Stimulated activated CD8-positive, alpha-beta memory T cell treated with anti-CD3 and anti-CD28 coated beads, Interleukin-12 subunit alpha, Interleukin-12 subunit beta, amount 100 ng/mL, for 24 hours (primary cell): ENCODE results near the gene GSTM3.
A peak's percentile ranks its signal among the peaks of the same experiment; 100 is the strongest.
"Not testable (repeated sequence)": the region's sequence is repeated elsewhere in the genome, so short reads cannot be mapped to it uniquely, and the experiment has no call there.

Source experiments
- DNase-seq: peaks from one replicate; pipeline ENCODE4 v3.0.0-alpha.2; 2020; ENCODE audit errors: extremely low read depth

Gene GSTM3

DNA sequence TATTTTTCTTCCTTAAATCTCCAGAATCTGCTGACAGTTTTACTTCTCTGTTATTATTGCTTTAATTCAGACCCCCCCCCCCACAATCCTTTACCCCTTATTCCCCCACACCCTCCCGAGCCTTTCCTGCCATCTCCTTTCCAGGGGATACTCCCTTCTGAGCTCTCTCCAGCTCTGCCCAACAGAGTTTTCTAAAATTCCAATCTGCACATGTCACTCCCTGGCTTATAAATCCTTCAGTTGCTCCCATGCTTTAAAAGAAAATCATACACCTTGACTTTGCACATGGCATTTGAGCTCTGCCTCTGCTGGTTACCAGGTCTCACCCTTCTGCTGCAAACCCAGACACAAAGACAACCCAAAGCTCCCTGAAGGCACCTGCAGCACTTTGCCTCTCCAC lies 34.6 kb upstream of the GSTM3 start:
- no peak for DNase-seq

DNA sequence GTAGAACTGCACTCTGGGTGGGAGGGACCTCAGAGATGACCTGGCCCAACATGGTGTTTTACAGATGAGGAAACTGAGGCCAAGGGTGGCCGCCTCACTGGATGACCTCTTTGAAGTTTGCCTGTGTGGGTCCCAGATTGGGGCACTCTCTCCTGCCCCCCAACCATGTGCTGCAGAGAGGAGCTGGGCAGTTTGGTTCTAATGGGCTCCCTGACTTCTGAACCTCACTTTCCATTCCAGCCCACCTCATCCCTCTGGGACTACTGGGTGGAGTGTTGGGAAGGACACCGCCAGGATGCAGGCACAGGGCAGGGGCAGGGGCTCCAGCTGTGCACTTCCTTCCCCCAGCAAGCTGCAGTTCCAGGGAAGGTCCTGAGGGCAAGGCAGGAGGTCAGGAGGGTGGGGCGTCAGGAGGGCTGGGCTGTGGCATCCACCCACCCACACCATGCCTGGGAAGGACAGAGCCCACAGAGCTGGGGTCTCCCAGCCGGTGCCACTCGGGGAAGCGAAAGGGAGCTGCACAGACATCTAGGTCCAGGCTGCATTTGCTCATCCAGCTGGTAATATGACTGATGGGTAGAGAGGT lies 33.2 kb upstream of the GSTM3 start:
- no peak for DNase-seq

DNA sequence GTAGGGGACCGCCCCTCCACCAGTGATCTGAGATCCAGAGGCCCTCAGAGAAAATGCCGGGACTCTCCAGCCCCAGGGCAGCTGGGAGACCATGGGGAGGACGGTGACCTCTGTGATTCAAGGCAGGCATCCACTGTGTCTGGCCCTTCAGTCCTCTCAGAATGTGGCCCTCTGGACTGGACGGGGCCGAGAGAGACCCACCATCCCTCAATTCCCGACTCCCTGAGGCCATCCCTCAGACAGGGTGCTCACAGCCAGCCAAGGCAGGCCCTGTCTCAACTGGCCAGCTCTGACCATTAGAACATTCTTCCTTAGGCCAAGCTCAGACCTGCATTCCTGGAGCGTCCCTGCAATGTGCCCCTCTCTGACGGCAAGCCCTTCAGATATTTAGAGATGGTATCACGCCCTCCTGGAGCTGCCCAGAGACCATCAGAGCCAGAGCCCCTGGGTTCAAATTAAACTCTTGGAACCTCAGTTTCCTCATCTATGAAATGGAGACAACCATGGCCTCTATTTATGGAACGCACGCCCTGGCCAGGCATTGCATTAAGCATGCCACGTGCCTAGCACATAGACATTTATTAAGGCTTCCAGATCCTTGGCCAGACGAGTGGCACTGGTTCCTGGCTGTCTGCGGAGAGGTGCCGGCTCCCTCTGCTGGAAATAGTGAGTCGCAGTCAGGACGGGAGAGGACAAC lies 32.5 kb upstream of the GSTM3 start:
- DNase-seq = peak; percentile 17

DNA sequence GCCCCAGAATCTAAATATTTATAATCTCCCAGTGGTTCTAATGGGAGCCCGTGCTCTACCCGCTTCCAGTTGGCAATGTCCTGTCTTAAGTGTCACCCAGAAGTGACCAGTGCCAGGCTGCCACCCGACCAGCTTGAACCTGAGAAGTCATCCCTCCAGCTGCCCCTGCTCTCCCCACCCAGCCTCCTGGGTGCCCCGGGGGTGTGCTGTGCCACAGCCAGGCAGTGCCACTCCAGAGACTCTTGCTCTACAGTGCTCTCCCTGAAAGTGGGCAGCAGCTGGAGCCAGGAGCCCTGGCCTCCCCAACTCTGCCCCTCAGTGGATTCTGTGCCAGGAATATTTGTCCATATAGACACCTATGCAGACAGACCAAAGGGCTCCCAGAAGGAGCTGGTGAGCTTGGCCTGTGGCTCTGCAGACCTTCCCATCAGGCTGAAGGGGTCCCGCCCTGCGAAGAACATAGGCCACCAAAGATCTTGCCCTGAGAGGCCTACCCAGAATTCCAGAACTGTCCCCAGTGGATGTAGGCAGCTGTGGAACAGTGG lies 31.9 kb upstream of the GSTM3 start:
- DNase-seq = no peak

DNA sequence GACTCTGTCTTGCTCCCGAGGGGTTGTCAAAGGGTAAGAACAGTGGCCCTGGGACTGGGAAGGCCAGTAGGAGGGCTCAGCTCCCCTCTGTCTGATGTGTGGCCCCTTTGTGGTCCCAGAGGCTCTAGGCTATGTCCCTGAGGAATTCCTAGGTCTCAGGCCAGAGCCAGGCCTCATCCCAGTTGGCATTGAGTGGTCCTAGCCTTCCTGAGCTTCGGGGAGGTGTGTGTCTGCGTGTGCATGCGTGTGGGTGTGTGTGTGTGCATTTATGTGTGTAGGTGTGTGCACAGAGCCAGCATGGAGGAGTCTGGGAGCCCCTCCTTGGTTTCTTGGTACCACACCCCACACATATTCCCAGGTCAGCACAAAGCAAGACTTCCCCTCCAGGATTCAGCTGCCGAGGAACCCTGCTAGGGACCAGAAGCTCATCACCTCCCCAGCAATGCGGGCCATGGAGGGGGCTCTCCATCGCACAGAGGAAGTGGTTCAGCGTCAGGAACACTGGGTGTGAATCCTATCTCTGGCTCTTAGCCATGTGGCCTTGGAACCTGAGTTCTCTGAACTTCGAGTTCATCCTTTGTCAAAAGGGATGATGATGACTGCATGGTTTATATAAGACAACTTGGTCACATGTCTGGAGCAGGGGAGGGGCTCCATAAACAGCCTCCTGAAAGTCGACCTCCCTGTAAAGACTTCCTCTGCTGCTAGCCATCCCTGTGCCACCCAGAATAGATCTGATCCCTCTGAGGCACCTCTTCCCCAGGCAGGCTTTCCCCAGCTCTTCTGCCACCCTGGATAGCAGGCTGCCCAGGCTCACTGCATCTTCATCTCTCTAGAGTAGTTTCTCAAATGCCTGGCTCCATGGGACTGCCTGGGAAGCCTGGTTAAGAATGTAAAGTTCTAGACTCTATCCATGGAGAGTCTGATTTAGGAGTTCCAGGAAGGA lies 31.1 kb upstream of the GSTM3 start:
- no peak for DNase-seq

DNA sequence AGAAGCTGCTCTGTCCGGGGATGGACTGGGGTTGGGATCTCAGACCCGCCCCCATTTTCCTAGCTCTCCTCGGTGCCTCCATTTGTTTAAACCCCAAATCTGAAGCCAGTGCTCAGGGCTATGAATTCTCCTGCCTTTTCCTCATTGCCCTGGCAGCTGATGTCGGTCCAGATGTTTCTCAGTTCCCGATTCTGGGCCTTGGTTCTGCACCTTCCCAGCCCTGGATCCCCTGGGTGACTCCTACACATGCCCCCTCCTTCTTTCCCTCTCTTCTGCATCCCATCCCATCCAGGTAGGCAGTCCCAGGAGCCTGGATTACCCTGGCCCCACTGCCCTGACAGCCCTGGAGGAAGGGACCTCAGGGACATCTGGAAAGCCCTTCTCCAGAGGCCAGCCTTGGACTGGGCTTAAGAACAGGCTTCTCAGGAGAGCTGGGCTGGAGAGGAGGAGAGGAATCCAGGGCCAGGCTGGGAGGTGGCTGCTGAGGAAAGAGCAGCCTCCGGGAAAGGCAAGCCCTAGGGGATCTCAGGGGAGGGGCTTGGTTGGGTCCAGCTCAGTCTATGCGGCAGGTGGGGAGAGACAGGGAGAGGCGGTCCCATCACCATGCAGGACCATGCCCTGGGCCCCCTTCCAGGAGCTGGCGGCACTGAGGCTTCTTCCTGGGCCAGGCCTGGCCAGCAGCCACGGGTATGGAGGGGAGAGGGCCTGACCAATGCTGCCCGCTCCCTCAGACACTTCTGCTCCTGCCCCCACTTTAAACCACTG lies 29.7 kb upstream of the GSTM3 start:
- DNase-seq = no peak

DNA sequence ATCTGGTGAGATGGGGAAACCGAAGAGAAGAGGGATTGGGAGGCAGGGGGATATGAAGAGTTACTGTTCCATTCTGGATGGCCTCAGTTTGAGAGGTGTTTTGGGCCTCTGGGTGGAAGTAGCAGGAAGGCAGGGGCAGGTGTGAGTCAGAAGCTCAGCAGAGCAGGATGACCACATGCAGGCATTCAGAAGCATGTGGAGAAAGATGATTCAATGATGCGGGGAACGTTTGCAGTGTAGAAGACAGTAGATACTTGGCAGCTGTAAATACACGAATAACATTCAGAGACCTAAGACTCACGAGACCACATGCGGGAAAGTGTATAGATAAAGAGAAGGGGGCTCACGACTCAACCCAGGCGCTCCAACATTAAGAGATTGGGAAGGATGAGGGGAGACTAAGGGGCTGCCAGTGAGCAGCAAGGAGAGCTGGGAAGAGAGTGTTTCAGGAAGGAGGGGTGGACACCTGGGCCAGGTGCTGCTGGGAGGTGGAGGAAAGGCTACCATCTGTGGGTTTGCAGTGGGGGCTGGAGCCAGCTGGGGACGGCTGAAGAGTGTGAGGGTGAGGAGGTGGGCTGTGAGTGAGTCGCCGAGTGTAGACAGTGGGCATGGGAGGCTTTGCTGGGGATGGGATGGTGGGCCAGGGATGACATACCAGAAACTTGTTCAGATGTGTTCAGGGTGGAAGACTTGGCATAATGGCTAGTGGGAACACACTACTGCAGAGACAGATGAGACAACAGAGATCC lies 28.7 kb upstream of the GSTM3 start:
- DNase-seq = no peak

DNA sequence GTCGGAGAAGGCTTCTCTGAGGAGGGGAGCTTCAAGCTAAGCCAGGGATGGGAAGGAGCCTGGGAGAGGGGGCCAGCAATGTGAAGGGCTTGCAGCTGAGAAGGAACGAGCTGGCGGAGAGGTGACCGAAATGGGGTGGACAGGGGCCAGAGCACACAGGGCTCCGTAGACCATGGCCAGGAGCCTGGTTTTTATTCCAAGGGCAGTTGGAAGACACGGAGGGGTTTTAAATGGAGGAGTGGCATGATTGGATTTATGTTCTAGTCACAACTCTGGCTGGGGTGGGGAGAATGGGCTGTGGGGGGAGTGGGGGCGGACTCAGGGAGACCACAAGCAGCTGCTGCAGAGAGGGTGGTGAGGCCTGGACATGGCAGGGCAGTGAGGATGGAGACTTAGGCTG lies 28.0 kb upstream of the GSTM3 start:
- no peak for DNase-seq

DNA sequence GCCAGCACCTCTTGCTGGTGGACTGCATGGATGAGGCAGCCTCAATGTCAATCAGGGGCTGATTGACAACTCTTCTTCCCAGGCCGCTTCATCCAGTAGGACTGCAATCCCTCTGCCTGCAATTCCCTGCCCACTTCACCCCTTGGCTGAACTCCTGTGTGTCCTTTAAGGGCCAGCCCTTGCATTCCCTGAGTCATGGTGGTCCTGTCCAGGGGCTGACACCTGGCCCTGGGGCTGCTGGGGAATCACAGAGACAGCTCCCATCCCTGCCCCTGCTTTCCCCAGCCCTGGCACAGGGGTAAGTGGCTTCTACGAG lies 27.5 kb upstream of the GSTM3 start:
- no peak for DNase-seq

DNA sequence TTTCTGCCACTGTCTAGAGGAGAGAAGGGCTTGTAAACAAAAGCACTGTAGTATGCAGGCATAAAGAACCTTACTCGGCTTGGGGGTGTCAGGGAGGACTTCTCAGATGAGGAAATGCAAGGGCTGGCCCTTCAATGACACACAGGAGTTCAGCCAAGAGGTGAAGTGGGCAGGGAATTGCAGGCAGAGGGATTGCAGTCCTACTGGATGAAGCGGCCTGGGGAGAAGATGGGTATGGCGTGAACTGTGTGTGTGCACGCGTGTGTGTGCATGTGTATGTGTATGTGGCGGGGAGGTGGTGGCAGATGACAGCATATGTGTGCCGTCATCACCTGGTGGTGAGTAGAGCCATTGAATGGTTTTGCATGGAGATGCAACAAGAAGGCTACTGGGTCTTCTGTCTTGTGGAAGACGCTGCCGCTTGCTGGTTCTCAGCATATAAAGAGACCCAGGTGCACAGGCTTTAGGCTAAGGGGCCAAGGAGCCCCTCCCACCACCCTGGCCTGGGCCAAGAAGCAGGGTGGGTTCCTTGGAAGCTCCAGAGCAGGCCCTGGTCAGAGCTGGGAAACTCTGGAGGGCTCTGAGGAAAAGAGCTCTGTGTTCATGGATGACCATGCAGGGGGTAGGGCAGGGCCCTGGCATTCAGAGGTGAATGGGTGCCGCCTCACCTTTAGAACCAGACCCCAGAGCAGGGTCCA lies 26.9 kb upstream of the GSTM3 start:
- DNase-seq = no peak

DNA sequence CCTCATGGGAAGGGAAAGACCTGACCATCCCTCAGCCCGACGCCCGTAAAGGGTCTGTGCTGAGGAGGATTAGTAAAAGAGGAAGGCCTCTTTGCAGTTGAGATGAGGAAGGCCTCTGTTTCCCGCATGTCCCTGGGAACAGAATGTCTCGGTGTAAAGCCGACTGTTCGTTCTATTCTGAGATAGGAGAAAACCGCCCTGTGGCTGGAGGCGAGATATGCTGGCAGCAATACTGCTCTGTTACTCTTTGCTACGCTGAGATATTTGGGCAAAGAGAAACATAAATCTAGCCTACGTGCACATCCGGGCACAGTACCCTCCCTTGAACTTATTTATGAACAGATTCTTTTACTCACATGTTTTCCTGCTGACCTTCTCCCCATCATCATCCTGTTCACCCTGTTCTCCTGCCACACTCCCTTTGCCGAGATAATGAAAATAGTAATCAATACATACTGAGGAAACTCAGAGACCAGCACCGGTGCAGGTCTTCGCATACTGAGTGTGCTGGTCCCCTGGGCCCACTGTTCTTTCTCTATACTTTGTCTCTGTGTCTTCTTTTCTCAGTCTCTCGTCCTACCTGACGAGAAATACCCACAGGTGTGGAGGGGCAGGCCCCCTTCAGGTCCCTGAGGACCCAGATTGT lies 26.3 kb upstream of the GSTM3 start:
- DNase-seq = not testable (repeated sequence)

DNA sequence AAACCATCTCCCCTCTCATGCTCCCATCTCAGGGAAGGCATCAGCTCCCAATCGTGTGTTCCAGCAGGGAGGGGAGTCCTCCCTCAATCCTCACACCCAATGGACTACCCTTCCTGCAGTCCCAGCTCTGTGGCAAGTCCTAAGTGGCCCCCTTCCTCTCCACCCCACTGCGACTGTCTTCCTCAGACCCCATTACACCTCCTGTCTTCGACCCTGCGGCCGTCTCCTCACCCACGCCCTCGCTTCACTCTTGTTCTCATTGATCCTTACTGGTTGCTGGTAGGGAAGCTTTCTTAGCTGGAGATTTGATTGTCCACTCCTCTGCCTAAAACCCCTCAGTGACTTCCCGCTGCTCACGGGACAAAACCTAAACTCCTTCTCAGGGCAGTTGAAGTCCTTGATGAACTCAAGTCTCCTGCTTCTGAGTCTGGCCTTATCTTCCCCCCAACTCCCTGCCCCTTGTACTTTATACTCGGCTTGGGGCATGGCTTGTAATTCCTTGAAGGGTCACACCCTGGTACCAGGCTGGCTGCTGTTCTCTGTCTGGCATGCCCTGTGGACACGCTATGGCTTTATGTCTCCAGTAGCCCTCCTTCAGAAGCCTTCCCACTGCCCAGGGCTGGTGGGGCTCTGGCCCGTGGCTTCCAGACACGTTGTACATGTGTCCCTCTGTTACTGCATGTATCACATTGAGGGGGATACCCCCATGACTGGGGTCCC lies 25.2 kb upstream of the GSTM3 start:
- DNase-seq = no peak

DNA sequence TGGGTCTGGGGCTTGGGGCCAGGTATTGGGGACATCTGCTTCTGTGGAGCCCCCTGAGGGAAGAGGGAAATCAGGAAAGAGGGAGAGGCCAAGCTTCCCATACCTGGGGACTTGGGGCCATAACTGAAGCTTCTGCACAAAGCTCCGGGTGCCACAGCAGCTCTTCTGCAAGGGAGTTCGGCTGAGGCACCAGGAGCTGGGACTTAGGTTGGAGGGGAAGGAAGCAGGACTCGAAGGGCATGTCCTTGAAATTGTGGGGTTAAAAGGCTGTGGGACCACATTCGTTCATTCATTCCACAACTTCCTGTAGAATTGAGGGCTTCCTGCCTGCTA lies 24.6 kb upstream of the GSTM3 start:
- DNase-seq = no peak

DNA sequence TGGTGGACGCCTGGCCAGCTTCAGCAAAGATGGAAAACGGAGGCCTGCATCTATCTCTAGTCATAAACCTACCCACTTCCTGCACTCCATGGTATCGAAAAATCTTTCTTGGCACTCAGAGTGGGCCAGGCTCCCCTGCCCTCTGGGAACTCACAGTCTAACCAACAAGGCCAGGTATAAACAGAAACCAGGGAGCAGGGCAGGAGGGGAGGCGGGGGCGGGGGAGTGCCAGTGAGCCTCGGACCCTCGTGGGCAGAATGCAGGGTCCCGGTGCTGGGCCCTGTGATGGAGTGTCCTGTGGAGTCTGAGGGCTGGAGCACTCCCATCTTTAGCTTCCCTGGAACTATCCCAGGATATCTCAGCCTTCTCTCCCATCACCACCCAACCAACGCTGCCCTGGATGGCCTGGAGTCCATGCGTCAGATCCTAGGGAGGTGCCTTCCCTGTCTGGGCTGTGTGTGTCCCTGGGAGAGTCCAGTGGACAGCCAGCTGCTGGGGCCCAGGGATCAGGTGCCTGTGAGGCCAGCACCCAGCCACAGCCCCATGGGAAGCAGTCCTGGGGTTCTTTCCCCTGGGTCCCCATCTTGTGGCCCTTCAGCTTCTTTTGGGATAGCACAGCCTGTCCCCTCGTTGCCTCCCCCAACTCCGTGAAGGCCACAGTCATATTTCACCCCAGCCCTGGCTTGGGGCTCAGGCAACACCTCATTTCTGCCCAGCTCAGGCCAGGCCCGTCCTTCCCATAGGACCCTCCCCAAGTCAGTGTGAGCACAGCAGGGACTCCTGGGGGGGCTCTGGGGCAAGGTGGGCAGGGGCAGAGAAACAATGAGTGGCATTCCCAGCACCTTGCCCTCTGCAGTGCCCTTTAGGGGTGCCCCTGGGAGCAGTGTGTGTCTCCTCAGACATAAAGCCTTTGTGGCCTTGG lies 24.0 kb upstream of the GSTM3 start:
- DNase-seq = no peak

DNA sequence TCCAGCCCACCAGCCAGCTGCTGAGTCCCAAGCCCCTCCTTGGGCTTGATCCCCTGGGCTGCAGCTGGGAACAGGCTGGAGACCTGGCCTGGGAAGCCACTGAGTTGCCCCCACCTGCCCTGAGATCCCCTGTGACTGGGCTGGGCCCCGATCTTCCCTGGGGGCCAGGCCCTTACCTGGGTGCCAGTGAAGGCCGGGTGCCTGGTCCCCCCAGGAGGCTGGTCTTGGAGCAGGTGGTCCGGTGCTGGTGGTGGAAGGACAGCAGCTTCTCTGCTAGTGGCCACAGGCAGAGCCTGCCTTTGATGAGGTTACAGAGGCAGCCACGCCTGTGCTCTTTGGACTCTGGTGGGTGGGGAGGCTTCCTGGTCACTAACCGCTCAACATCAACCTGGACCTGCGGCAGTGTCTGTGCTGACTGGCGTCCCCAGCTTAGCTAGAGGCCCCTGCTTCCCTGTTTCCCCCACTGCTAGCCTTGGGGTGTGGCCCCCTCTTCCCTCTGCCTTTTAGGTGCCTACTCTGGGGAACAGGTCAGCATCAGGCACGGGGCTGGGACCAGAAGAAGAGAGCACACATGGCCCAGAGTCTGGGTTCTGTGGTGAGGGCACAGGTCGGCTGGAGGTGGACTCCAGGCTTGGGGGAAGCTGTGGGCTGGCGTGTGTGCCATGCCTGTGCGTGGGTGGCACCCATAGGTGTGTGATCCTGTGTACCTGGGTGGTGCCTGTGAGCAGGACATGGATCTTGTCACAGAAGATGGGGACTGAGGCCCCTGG lies 23.0 kb upstream of the GSTM3 start, which contains the start of gene EPS8L3:
EPS8L3 (minus strand) TSS at position 278 of the 770 bp plus-strand sequence. CDS start 2,174 bp downstream, outside the sequence.
- DNase-seq = no peak

DNA sequence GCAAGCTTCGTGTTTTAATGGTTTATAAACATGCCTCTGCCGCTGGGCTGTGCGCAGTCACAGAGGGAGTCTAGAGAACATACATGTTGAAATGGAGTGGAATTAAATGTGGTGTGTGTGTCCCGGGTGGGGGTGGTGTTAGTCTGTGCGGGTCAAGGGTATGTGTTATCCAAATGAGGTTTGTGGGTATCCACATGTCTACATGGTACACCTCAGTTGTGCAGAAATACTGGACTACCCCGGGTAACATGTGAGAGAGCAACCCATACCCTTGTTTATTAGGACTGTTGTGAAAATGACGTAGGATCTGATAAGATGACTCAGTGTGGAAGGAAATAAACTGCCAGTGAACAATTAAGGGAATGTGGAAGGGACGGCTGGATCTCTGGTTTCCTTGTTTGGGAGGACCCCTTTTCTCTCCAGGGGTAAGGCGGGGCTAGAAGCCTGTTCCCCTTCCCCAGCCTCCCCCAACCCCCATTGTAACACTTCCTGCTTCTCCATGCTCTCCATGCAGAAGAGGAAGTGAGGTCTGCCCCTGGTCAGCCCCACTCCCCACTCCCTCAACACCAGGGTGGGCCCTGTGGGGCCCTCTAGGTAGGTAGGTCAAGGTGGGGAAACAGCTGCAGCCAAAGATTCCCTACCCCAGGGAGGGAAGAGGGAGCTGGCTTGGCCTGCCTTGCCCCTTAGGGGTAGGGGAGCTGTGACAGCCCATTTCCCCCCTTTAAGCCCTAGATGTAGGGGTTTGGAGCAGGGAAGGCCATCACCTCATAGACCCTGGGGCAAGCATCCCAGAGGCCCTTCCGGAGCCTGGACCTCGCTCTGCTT lies 22.2 kb upstream of the GSTM3 start:
- no peak for DNase-seq
